K562 (cell line): ENCODE results near the gene SH3TC1. TPM values are rescaled to one million over a fixed set of nuclear protein-coding genes. Genes with fewer than 3 reads are reported as not detected.

Experiments
- ATAC-seq: fragments of 200-7000 bp; cut with Tn5 transposase; 3 replicates; pipeline ENCODE4 v1.9.1; 2020; ENCODE audit warnings: moderate library complexity
- BruUV-seq: library from RNA; stranded (reverse); fragments of 400-500 nt; replicated peaks from 2 replicates; lab custom pipeline; 2021; lab: Mats Ljungman, UMichigan
- CTCF ChIA-PET: fragments of 300-600 bp; formaldehyde crosslinking; extraction: SDS; loops from one replicate; lab custom pipeline; 2021; ENCODE audit warnings: low intra/inter-chr PET ratio; lab: Yijun Ruan, JAX
- POLR2A ChIA-PET: fragments of 300-600, 350-650 bp; sonication (Branson Sonifier 250); formaldehyde crosslinking; extraction: SDS; loops from one replicate; lab custom pipeline; 2021; ENCODE audit warnings: antibody characterized with exemption, inconsistent platforms; lab: Yijun Ruan, JAX
- DNase-seq, 4 experiments: peaks; one replicate each; pipeline versions ENCODE4 v3.0.0 to v3.0.0-alpha.2; 2011 to 2018; ENCODE audit warnings: low spot score in 3 of 4, mixed read lengths in 3 of 4; ENCODE audit errors: extremely low read depth in 1 of 4
- FAIRE-seq: peaks from 2 replicates; lab custom pipeline; 2011; peaks lifted over from hg19 to GRCh38; lab: Jason Lieb, UNC
- H2AFZ ChIP-seq: 2 replicates; pipeline ENCODE4 v1.6.0; 2011; ENCODE audit warnings: low read depth, low read length, control low read depth, inconsistent platforms
- H3K27ac ChIP-seq: fragments of 200-600 bp; 3 replicates; pipeline ENCODE4 v1.8.0; 2011; ENCODE audit warnings: low read depth, mild to moderate bottlenecking, control low read depth, inconsistent platforms, low read length, moderate library complexity, mixed read lengths; ENCODE audit errors: extremely low read depth
- H3K27me3 ChIP-seq, 2 experiments: fragments of 300-600 bp in 1 of 2; 2 replicates in 1 of 2; 3 replicates in 1 of 2; pipeline versions ENCODE4 v1.6.0 to v1.8.0; 2011; ENCODE audit warnings: inconsistent platforms in 2 of 2, low read length in 2 of 2, mild to moderate bottlenecking in 1 of 2, mixed read lengths in 1 of 2, moderate library complexity in 1 of 2; ENCODE audit not compliant: control insufficient read depth in 2 of 2, insufficient read depth in 2 of 2
- H3K36me3 ChIP-seq: fragments of 300-600 bp; 3 replicates; pipeline ENCODE4 v1.8.0; 2011; ENCODE audit warnings: mild to moderate bottlenecking, low read length, inconsistent platforms; ENCODE audit not compliant: control insufficient read depth, insufficient read depth
- H3K4me1 ChIP-seq, 2 experiments: fragments of 200-600 bp in 1 of 2; replicated peaks in 1 of 2; 2 replicates in 1 of 2; 3 replicates in 1 of 2; pipeline versions ENCODE4 v1.5.1 to v1.8.0; 2011; ENCODE audit warnings: inconsistent platforms in 2 of 2, low read length in 2 of 2, mild to moderate bottlenecking in 1 of 2, mixed read lengths in 1 of 2, moderate library complexity in 1 of 2; ENCODE audit not compliant: control insufficient read depth in 2 of 2, insufficient read depth in 2 of 2
- H3K4me2 ChIP-seq: 2 replicates; pipeline ENCODE4 v1.6.1; 2011; ENCODE audit warnings: low read length, control low read depth, inconsistent platforms, mixed read lengths; ENCODE audit not compliant: insufficient read depth
- H3K4me3 ChIP-seq: fragments of 200-600 bp; sonication (generic), shearing (Covaris generic); 2 replicates; pipeline ENCODE4 v1.5.1; 2016; ENCODE audit warnings: control low read depth, inconsistent platforms
- H3K79me2 ChIP-seq: fragments of 200-600 bp; 3 replicates; pipeline ENCODE4 v1.8.0; 2011; ENCODE audit warnings: low read length, inconsistent platforms; ENCODE audit not compliant: control insufficient read depth, insufficient read depth
- H3K9ac ChIP-seq, 2 experiments: 2 replicates each; pipeline versions ENCODE4 v1.6.0 to v1.6.1; 2011; ENCODE audit warnings: low read depth in 2 of 2, low read length in 2 of 2, control low read depth in 1 of 2, inconsistent platforms in 1 of 2, mild to moderate bottlenecking in 1 of 2, mixed read lengths in 1 of 2; ENCODE audit not compliant: insufficient read depth in 1 of 2
- H3K9me1 ChIP-seq: one replicate; pipeline ENCODE4 v1.6.0; 2011; ENCODE audit warnings: inconsistent platforms, mild to moderate bottlenecking, low read length, moderate library complexity; ENCODE audit not compliant: control insufficient read depth, insufficient read depth
- H3K9me3 ChIP-seq: replicated peaks from 2 replicates; pipeline ENCODE4 v1.5.1; 2011; ENCODE audit warnings: low read depth, low read length, inconsistent platforms; ENCODE audit not compliant: control insufficient read depth, insufficient read depth
- H4K20me1 ChIP-seq: replicated peaks from 2 replicates; pipeline ENCODE4 v1.6.1; 2011; ENCODE audit warnings: low read length, inconsistent platforms, mixed read lengths; ENCODE audit not compliant: control insufficient read depth, insufficient read depth
- BHLHE40 ChIP-seq: IDR thresholded peaks from 2 replicates; pipeline ENCODE4 v1.6.1; 2011; ENCODE audit warnings: low read length, improper control_type of control experiment
- ETV1 ChIP-seq: fragments of 450-650 bp; conservative IDR thresholded peaks from 2 replicates; pipeline ENCODE4 v1.6.1; 2016; ENCODE audit warnings: missing genetic modification characterization, control low read depth, low read depth, missing compliant biosample characterization
- HNRNPUL1 ChIP-seq: fragments of 200-400 bp; formaldehyde crosslinking; IDR thresholded peaks from 2 replicates; pipeline ENCODE4 v1.6.1; 2017; ENCODE audit warnings: low read length
- JUN ChIP-seq, 2 experiments: sonication (generic) in 1 of 2; formaldehyde crosslinking in 1 of 2; IDR thresholded peaks; 2 replicates each; pipeline versions ENCODE4 v1.6.1 to v1.8.0; 2012 to 2022; ENCODE audit warnings: borderline replicate concordance in 2 of 2, mild to moderate bottlenecking in 2 of 2, improper control_type of control experiment in 1 of 2, low read depth in 1 of 2, low read length in 1 of 2, missing genetic modification reagents in 1 of 2
- KLF1 ChIP-seq: fragments of 450-650 bp; IDR thresholded peaks from 2 replicates; pipeline ENCODE4 v1.6.1; 2016; ENCODE audit warnings: missing genetic modification characterization, missing compliant biosample characterization
- NUFIP1 ChIP-seq: fragments of 450-650 bp; IDR thresholded peaks from 2 replicates; pipeline ENCODE4 v1.6.1; 2018; ENCODE audit not compliant: partially characterized antibody
- WGBS: fragments of 100-300 bp; shearing (Covaris generic); methylation state at CpG from one replicate; pipeline ENCODE4 v1.1.6; 2016; ENCODE audit warnings: low coverage, mixed read lengths; ENCODE audit not compliant: insufficient coverage; ENCODE audit errors: missing lambda C conversion rate; 5-methylcytosine and 5-hydroxymethylcytosine counted together
- in situ Hi-C: fragments of 300-500 bp; cut with MboI; formaldehyde crosslinking; loops from 4 replicates; pipeline ENCODE4 v1.15.0; 2018; ENCODE audit warnings: inconsistent platforms, mixed read lengths
- intact Hi-C: fragments of 100-400 bp; cut with micrococcal nuclease; formaldehyde crosslinking; loops from 2 replicates; pipeline ENCODE4 v1.14.2; 2022
- polyA plus RNA-seq, 8 experiments: library from polyadenylated mRNA; depleted of rRNA in 4 of 8; stranded (reverse) in 5 of 8; unstranded in 3 of 8; fragments of >200 nt; fragmentation: Nextera tagmentation in 2 of 8; fragmentation: Illumina TruSeq in 1 of 8; extraction: Ambion mirVana in 2 of 8; extraction: Trizol in 1 of 8; gene quantifications; 2 replicates each; pipeline versions ENCODE4 v1.2.1 to v1.2.3, GENCODE V29; 2011 to 2014; ENCODE audit warnings: inconsistent platforms in 1 of 8, missing spikeins in 1 of 8
- total RNA-seq, 7 experiments: library from RNA; depleted of rRNA in 6 of 7; stranded (reverse); fragments of >200 nt in 6 of 7; fragmentation: Illumina TruSeq in 2 of 7; extraction: Trizol in 2 of 7; gene quantifications; 2 replicates each; pipeline versions ENCODE4 v1.2.1 to v1.2.3, GENCODE V29; 2011 to 2021; ENCODE audit warnings: low replicate concordance in 1 of 7
- TF ChIP-seq, protein P1 (sequence below): fragments of 450-650 bp; IDR thresholded peaks from 2 replicates; pipeline ENCODE4 v1.6.1; 2018; ENCODE audit not compliant: partially characterized antibody

SH3TC1 gene
- total and polyA plus RNA-seq, 9 of the 15 experiments (the other 6 are each of a cell fraction or from before 2014, with no cell fraction given): 0.04 to 2.1 (median 0.48) TPM; not detected in 1

DNA sequence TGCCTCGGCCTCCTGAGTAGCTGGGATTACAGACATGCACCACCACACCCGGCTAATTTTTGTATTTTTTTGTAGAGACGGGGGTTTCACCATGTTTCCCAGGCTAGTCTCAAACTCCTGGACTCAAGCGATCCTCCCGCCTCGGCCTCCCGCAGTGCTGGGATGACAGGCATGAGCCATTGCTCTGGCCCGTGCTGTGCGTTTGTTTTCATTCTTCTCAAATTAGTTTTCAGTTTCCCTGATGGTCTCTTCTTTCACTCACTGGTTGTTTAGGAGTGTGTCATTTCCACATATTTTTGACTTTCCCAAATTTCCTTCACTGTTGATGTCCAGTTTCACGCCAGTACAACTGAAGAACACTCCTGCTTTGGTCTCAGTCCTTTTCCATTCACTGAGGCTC, 31.8 kb downstream of the SH3TC1 start:
- POLR2A ChIA-PET: interaction anchor here (0.8 kb wide), 1 partner anchor 29 kb away, joined by 3 read pairs; no protein-coding TSS in a partner anchor
- peaks cover 0 to 10% of the 10 kb centered on the region in 2 experiments; a peak in 1 of 5 replicates for H3K27me3 ChIP-seq
- H3K79me2 ChIP-seq: no peaks in the 10 kb centered on the region
- H3K4me3 ChIP-seq: no peak overlapping the region
- ATAC-seq: no peak
- H3K4me1 ChIP-seq: peaks cover 0 to 21% of the 10 kb centered on the region in 2 experiments; a peak in 3 of 5 replicates
- CTCF ChIA-PET: no interaction called here
- in situ Hi-C loops (no loop called here), intact Hi-C loops (no loop called here)
- H3K9ac ChIP-seq: no peak overlapping the region
- no peak overlapping the region for H2AFZ ChIP-seq
- 38% methylated on average over 10 of the region's 10 CpGs for WGBS
- TF ChIP-seq ETV1 (tag) (no peak), KLF1 (tag) (no peak), HNRNPUL1 (no peak), BHLHE40 (no peak), JUN (IDR thresholded peaks at IDR 0.05; ENCODE audit: borderline replicate concordance, low read depth, low read length) (no peak), JUN (CRISPR knock-in tag; IDR thresholded peaks at IDR 0.05; ENCODE audit: borderline replicate concordance) (no peak), NUFIP1 (no peak)
- TF ChIP-seq, protein P1, sequence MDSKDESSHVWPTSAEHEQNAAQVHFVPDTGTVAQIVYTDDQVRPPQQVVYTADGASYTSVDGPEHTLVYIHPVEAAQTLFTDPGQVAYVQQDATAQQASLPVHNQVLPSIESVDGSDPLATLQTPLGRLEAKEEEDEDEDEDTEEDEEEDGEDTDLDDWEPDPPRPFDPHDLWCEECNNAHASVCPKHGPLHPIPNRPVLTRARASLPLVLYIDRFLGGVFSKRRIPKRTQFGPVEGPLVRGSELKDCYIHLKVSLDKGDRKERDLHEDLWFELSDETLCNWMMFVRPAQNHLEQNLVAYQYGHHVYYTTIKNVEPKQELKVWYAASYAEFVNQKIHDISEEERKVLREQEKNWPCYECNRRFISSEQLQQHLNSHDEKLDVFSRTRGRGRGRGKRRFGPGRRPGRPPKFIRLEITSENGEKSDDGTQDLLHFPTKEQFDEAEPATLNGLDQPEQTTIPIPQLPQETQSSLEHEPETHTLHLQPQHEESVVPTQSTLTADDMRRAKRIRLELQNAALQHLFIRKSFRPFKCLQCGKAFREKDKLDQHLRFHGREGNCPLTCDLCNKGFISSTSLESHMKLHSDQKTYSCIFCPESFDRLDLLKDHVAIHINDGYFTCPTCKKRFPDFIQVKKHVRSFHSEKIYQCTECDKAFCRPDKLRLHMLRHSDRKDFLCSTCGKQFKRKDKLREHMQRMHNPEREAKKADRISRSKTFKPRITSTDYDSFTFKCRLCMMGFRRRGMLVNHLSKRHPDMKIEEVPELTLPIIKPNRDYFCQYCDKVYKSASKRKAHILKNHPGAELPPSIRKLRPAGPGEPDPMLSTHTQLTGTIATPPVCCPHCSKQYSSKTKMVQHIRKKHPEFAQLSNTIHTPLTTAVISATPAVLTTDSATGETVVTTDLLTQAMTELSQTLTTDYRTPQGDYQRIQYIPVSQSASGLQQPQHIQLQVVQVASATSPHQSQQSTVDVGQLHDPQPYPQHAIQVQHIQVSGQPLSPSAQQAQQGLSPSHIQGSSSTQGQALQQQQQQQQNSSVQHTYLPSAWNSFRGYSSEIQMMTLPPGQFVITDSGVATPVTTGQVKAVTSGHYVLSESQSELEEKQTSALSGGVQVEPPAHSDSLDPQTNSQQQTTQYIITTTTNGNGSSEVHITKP: no peak
- FAIRE-seq: no peak
- BruUV-seq: no TSS peak
- no peak overlapping the region for H3K4me2 ChIP-seq
- H3K9me3 ChIP-seq: no peaks in the 10 kb centered on the region
- no peaks in the 10 kb centered on the region for H3K36me3 ChIP-seq
- DNase-seq: no peak
- no peaks in the 10 kb centered on the region for H4K20me1 ChIP-seq
- peaks cover 2% of the 10 kb centered on the region for H3K9me1 ChIP-seq
- H3K27ac ChIP-seq: no peak overlapping the region
